PC-9 (cell line): ENCODE results near the gene CCDC134. TPM values are rescaled to one million over a fixed set of nuclear protein-coding genes. Genes with fewer than 3 reads are reported as not detected.

ENCODE experiments used
- BruUV-seq: library from RNA; stranded (reverse); fragments of 400-500 nt; replicated peaks from 2 replicates; lab custom pipeline; 2021; lab: Mats Ljungman, UMichigan
- CTCF ChIA-PET: fragments of 300-600 bp; sonication (Branson Sonifier 250); formaldehyde crosslinking; loops from one replicate; lab custom pipeline; 2022; ENCODE audit warnings: antibody characterized with exemption; lab: Charles Lee
- POLR2A ChIA-PET: fragments of 300-600 bp; sonication (Branson Sonifier 250); formaldehyde crosslinking; loops from one replicate; lab custom pipeline; 2022; ENCODE audit warnings: antibody characterized with exemption; ENCODE audit not compliant: unreplicated experiment; lab: Charles Lee
- DNase-seq, 2 experiments: peaks; one replicate each; pipeline versions ENCODE4 v3.0.0 to v3.0.0-alpha.2; 2015 to 2022; ENCODE audit warnings: mixed read lengths in 1 of 2
- H2AFZ ChIP-seq: fragments of 200-600 bp; sonication (generic); 2 replicates; pipeline ENCODE4 v1.8.1; 2017; ENCODE audit warnings: antibody characterized with exemption
- H3F3A ChIP-seq: fragments of 200-600 bp; sonication (generic); 2 replicates; pipeline ENCODE4 v1.8.1; 2017; ENCODE audit warnings: antibody characterized with exemption, mild to moderate bottlenecking, low read depth; ENCODE audit not compliant: insufficient read depth
- H3K27ac ChIP-seq: fragments of 200-600 bp; sonication (generic); 2 replicates; pipeline ENCODE4 v1.6.1; 2016; ENCODE audit warnings: mixed run types
- H3K27me3 ChIP-seq: fragments of 200-600 bp; sonication (generic); 2 replicates; pipeline ENCODE4 v1.6.1; 2016; ENCODE audit warnings: low read depth, mixed run types; ENCODE audit not compliant: insufficient read depth
- H3K36me3 ChIP-seq: fragments of 200-600 bp; sonication (generic); 2 replicates; pipeline ENCODE4 v1.6.1; 2016; ENCODE audit warnings: low read depth, mixed run types
- H3K4me1 ChIP-seq: fragments of 200-600 bp; sonication (generic); replicated peaks from 2 replicates; pipeline ENCODE4 v1.6.1; 2016; ENCODE audit warnings: mixed run types; ENCODE audit not compliant: insufficient read depth
- H3K4me2 ChIP-seq: fragments of 200-600 bp; sonication (generic); 2 replicates; pipeline ENCODE4 v1.6.1; 2017; ENCODE audit warnings: mixed run types
- H3K4me3 ChIP-seq: fragments of 200-600 bp; sonication (generic); 2 replicates; pipeline ENCODE4 v1.6.1; 2016; ENCODE audit warnings: mixed run types
- H3K79me2 ChIP-seq: fragments of 200-600 bp; sonication (generic); 2 replicates; pipeline ENCODE4 v1.6.1; 2017; ENCODE audit warnings: low read depth, mixed run types
- H3K9me2 ChIP-seq: fragments of 200-600 bp; sonication (generic); 2 replicates; pipeline ENCODE4 v1.8.1; 2017; ENCODE audit warnings: mild to moderate bottlenecking; ENCODE audit not compliant: insufficient read depth
- H3K9me3 ChIP-seq: fragments of 200-600 bp; sonication (generic); 2 replicates; pipeline ENCODE4 v1.8.1; 2016; ENCODE audit warnings: low read depth; ENCODE audit not compliant: insufficient read depth
- H4K20me1 ChIP-seq: fragments of 200-600 bp; sonication (generic); 2 replicates; pipeline ENCODE4 v1.8.1; 2017; ENCODE audit not compliant: insufficient read depth
- EZH2 ChIP-seq: fragments of 200-600 bp; sonication (generic); IDR thresholded peaks from 2 replicates; pipeline ENCODE4 v1.8.0; 2017; ENCODE audit warnings: antibody characterized with exemption, low read depth
- intact Hi-C: fragments of 100-400 bp; cut with micrococcal nuclease; formaldehyde crosslinking; loops from one replicate; pipeline ENCODE4 v1.10.0; 2022; ENCODE audit not compliant: unreplicated experiment
- total RNA-seq: library from RNA; stranded (reverse); gene quantifications from 2 replicates; pipeline ENCODE4 v1.2.3, GENCODE V29; 2021
- TF ChIP-seq, protein P1 (sequence below): fragments of 200-600 bp; sonication (generic); conservative IDR thresholded peaks from 2 replicates; pipeline ENCODE4 v1.6.1; 2017; ENCODE audit warnings: mixed run types, antibody characterized with exemption, mild to moderate bottlenecking, moderate library complexity

The CCDC134 gene
- total RNA-seq, 1 experiment from 2014 or later = 29.0 TPM

GRCh38 chr22:41770715-41771468 is 29.6 kb upstream of the CCDC134 start:
- peaks cover 43% of the 10 kb centered on the region for H3F3A ChIP-seq
- ChIA-PET CTCF (no interaction called here), POLR2A (interaction anchor here (0.6 kb wide), 3 partner anchors 24 to 30 kb away, joined by 3 to 8 read pairs (median 3); partner anchors contain the start of gene CCDC134)
- intact Hi-C loops = no loop called here
- peaks cover 46% of the 10 kb centered on the region for H3K4me1 ChIP-seq
- peak in 1 of 2 experiments; percentile 47 for DNase-seq
- TF ChIP-seq, protein P1, sequence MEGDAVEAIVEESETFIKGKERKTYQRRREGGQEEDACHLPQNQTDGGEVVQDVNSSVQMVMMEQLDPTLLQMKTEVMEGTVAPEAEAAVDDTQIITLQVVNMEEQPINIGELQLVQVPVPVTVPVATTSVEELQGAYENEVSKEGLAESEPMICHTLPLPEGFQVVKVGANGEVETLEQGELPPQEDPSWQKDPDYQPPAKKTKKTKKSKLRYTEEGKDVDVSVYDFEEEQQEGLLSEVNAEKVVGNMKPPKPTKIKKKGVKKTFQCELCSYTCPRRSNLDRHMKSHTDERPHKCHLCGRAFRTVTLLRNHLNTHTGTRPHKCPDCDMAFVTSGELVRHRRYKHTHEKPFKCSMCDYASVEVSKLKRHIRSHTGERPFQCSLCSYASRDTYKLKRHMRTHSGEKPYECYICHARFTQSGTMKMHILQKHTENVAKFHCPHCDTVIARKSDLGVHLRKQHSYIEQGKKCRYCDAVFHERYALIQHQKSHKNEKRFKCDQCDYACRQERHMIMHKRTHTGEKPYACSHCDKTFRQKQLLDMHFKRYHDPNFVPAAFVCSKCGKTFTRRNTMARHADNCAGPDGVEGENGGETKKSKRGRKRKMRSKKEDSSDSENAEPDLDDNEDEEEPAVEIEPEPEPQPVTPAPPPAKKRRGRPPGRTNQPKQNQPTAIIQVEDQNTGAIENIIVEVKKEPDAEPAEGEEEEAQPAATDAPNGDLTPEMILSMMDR = no peak
- no peak for TF ChIP-seq EZH2
- H3K4me3 ChIP-seq = no peak overlapping the region
- no peaks in the 10 kb centered on the region for H3K9me2 ChIP-seq
- no TSS peak for BruUV-seq
- 0 out of 2 replicates have a peak overlapping the region, but pooled peaks have one; percentile 1 for H3K27ac ChIP-seq
- H2AFZ ChIP-seq = no peak overlapping the region
- no peaks in the 10 kb centered on the region for H4K20me1 ChIP-seq
- no peaks in the 10 kb centered on the region for H3K9me3 ChIP-seq
- H3K27me3 ChIP-seq = no peaks in the 10 kb centered on the region
- H3K4me2 ChIP-seq = 0 out of 2 replicates have a peak overlapping the region, but pooled peaks have one; percentile 0
- no peaks in the 10 kb centered on the region for H3K36me3 ChIP-seq
- no peaks in the 10 kb centered on the region for H3K79me2 ChIP-seq

GRCh38 chr22:41772198-41772597 is 28.3 kb upstream of the CCDC134 start:
- intact Hi-C loops = no loop called here
- peak overlapping the region; percentile 81 for H3K27ac ChIP-seq
- ChIA-PET CTCF (interaction anchor here (0.6 to 1.0 kb wide), 2 partner anchors 9 to 28 kb away, joined by 3 to 4 read pairs; partner anchors contain the start of gene CCDC134), POLR2A (interaction anchor here (0.6 to 1.0 kb wide), 3 partner anchors 28 to 1485 kb away, joined by 3 to 5 read pairs (median 3); partner anchors contain the start of genes CCDC134 and NDUFA6)
- peak; percentile 8 to 80 for DNase-seq
- no peak overlapping the region for H3K4me3 ChIP-seq
- H4K20me1 ChIP-seq = no peaks in the 10 kb centered on the region
- TF ChIP-seq, protein P1 = no peak
- TF ChIP-seq EZH2 = no peak
- no peaks in the 10 kb centered on the region for H3K27me3 ChIP-seq
- no peaks in the 10 kb centered on the region for H3K9me2 ChIP-seq
- H3K4me1 ChIP-seq = peaks cover 53% of the 10 kb centered on the region
- BruUV-seq = no TSS peak
- 0 out of 2 replicates have a peak overlapping the region, but pooled peaks have one; percentile 5 for H2AFZ ChIP-seq
- no peaks in the 10 kb centered on the region for H3K79me2 ChIP-seq
- H3F3A ChIP-seq = peaks cover 44% of the 10 kb centered on the region
- H3K36me3 ChIP-seq = no peaks in the 10 kb centered on the region
- H3K4me2 ChIP-seq = peak overlapping the region; percentile 66
- H3K9me3 ChIP-seq = no peaks in the 10 kb centered on the region

DNA sequence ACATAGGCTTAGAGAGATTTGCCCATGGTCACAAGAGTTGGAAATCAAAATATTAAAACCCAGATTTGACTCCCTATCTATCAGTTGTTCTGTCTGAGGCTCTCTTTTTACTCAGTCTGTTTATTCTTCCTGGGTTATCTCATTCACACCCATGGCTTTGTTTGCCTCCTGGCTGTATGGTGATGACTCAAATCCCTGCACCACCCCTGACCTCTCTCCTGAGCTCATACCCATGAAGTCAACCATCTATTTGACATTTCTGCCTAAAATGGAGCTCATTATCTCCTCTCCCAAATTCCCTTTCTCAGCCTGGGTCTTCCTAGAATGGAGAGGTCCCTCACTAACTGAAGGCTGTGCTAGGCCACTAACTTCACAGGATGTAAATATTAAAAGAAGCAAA is 27.8 kb upstream of the CCDC134 start:
- DNase-seq = peak; percentile 26 to 78
- Histone ChIP-seq H4K20me1 (no peaks in the 10 kb centered on the region), H2AFZ (0 out of 2 replicates have a peak overlapping the region, but pooled peaks have one; percentile 5), H3K4me1 (peaks cover 53% of the 10 kb centered on the region), H3K4me2 (peak overlapping the region; percentile 66), H3F3A (peaks cover 43% of the 10 kb centered on the region), H3K9me2 (no peaks in the 10 kb centered on the region), H3K36me3 (no peaks in the 10 kb centered on the region), H3K27me3 (no peaks in the 10 kb centered on the region), H3K9me3 (no peaks in the 10 kb centered on the region), H3K27ac (peak overlapping the region; percentile 81), H3K79me2 (no peaks in the 10 kb centered on the region), H3K4me3 (no peak overlapping the region)
- POLR2A ChIA-PET = interaction anchor here (0.6 to 1.0 kb wide), 4 partner anchors 27 to 1486 kb away, joined by 3 to 5 read pairs (median 3); partner anchors contain the start of gene CCDC134
- no TSS peak for BruUV-seq
- intact Hi-C loops = no loop called here
- CTCF ChIA-PET = interaction anchor here (0.6 to 1.0 kb wide), 2 partner anchors 10 to 28 kb away, joined by 3 to 4 read pairs; partner anchors contain the start of gene CCDC134
- TF ChIP-seq EZH2 = no peak
- TF ChIP-seq, protein P1 = no peak
